Measurements from ENCODE around the gene TLN1.

TLN1 gene

DNA sequence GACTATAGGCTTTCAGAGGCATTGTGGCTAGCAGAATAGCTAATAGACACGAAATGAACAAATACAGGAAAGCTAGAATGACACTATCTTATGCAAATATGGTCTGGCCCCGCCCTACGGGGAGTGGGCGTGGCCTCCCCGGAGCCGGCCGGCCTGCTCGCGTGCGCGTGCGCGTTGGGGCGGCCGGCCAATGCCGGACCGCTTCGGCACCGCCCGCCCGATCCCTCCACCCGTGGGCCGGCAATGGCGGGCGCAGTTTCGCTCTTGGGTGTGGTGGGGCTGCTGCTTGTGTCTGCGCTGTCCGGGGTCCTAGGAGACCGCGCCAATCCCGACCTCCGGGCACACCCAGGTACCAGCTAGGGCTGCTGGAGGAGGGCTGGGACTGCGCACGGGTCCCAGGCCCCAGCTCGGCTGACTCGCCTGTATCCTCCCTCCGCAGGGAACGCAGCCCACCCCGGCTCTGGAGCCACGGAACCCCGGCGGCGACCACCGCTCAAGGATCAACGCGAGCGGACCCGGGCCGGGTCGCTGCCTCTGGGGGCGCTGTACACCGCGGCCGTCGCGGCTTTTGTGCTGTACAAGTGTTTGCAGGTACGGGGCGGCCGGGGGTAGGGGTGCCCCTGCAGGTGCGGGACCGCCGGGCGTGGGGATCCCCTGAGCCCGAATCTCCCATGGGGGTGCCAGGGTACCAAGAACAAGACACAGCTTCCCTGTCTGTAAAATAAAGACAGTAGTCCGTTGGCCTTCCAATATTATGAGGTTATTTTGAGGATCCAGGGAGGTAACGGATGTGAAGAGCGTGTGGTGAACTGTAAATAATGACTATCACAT, 73.6 kb downstream of the TLN1 start, which contains the start of gene CCDC107:
Gene CCDC107, plus strand, starts transcription at position 156 of the 831 bp plus-strand sequence. Its CDS starts 88 bp downstream, at position 244.
- DNase-seq = peak; percentile 80

GRCh38 chr9:35657546-35658136, 74.4 kb downstream of the TLN1 start, which contains the start of gene RMRP:
TSS of gene RMRP (minus strand) at chr9:35658019.
- DNase-seq = peak; percentile 94

DNA sequence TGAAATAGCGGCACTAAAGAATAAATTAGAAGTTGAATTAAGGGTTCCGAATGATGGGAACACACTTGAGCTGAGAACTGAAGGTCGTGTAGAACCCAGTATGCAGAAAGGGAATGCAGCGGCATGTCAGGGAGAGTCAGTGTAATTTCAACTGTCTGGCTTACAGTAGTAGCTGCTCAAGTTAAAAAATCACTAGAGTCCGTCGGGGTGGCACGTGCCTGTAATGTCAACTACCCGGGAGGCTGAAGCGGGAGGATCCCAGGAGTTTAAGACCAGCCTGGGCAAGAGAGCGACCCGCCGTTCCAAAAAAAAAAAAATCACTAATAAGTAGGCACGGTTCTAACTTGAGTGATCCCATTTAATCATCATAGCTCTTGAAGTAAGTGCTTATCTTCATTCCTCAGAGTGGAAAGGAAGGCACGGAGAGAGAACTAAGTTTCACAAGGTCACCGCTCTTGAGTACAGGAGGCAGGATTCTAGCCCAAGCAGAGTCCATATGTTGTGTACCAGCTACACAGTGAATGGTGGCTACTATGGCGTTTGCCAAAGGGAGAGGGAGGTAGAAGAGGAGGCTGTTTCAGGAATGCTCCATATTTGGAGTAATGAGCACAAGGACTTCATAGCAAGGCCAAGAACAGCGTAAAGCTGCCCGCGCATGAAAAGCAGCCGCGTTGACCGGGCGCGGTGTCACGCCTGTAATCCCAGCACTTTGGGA, 75.0 kb downstream of the TLN1 start:
- no peak for DNase-seq

GRCh38 chr9:35656348-35656747, 75.6 kb downstream of the TLN1 start:
- DNase-seq = no peak

GRCh38 chr9:35653611-35654010, 78.4 kb downstream of the TLN1 start:
- no peak for DNase-seq

DNA sequence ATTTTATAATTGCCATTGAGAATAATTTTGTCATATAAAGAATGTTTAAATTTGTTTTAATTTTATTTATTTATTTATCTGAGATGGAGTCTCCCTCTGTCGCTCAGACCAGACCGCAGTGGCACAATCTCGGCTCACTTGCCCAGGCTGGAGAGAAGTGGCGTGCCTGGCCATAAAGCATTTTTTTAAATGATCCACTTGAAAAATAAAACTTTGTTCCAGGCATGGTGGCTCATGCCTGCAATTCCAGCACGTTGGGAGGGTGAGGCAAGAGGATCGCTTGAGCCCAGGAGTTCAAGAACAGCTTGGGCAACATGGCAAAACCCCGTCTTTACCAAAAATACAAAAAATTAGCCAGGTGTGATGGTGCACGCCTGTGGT, 79.2 kb downstream of the TLN1 start:
- DNase-seq = no peak

GRCh38 chr9:35651956-35652828, 79.8 kb downstream of the TLN1 start:
- DNase-seq = no peak

DNA sequence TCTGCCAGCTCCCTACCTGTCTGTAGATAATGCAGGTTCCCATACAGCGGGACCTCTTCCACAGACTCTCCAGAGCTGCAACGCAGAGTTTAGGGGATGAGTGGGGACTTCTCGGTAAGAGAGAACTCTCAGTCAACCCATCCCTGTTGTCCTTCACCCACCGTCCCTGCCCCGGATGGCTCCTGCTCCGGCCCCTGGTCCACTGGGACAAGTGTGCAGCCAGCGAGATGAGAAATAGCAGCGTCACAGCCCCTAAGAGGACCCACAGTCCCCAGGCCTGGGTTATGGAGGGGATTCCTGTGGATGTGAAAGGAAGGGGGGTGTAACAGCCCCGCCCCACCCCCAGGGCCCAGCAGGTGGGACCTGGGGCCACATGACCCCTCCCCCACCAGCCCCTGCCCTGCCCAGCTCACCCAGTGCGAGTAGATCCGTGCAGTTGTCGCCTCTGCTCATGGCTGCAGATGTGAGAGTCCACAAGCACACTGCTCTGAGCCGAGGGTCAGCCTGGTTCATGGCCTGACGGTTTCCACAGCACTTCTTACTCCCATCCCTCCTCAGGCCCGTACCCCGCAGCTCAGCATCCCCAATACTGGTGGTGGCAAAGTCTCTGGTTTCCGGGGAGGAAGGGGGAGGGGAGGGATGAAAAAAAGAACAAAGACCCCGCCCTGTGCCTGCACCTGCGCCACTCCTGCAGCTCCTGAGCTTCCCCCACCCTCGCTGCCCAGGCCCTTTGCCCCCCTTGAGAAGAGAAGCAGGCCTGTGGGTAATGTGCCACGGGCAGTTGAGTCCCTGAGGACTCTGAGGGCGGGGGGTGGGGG, 81.4 kb downstream of the TLN1 start, which contains the start of gene SIT1:
Gene SIT1, minus strand, starts transcription at position 591 of the 818 bp plus-strand sequence. Its CDS starts 78 bp downstream, at position 513.
- DNase-seq = no peak

GRCh38 chr9:35649431-35650340, 82.3 kb downstream of the TLN1 start:
- peak; percentile 43 for DNase-seq

Data from stimulated activated CD4-positive, alpha-beta T cell treated with anti-CD3 and anti-CD28 coated beads, Interleukin-12 subunit alpha, Interleukin-12 subunit beta, amount 100 ng/mL, for 4 hours (primary cell).